ENCODE results near the gene APLF.

GRCh38 chr2:68436270-68436669 lies 31.1 kb upstream of the APLF start:
- TF ChIP-seq POLR2A (IDR thresholded peaks at IDR 0.05): no peak
- TF ChIP-seq CTCF (IDR thresholded peaks at IDR 0.05): no peak
- no peak for TF ChIP-seq POLR2AphosphoS5 (IDR thresholded peaks at IDR 0.05)
